ENCODE results near the gene USP4. TPM values are rescaled to one million over a fixed set of nuclear protein-coding genes. Genes with fewer than 3 reads are reported as not detected.

USP4 gene
- total and polyA plus RNA-seq, 4 donors: 12.5 to 17.7 (median 14.9) TPM

- Histone ChIP-seq H3K4me1 (ENCODE audit: control insufficient read depth in 4 of 4, insufficient read depth in 4 of 4, low read length in 3 of 4) (peaks cover 1 to 24% (median 17%) of the 10 kb centered on the region in 4 donors), H3K27ac (ENCODE audit: low read depth in 1 of 2, low read length in 2 of 2) (peak overlapping the region; percentile 90 to 93), H3K9ac (ENCODE audit: low read depth in 1 of 2, low read length in 2 of 2) (peak overlapping the region in 1 of 2 donors; percentile 6), H3K36me3 (ENCODE audit: control insufficient read depth in 4 of 4, insufficient read depth in 3 of 4, low read depth in 1 of 4, low read length in 3 of 4) (peaks cover 13 to 37% (median 23%) of the 10 kb centered on the region in 4 donors), H3K4me3 (ENCODE audit: low read depth in 1 of 3, low read length in 3 of 3) (peak overlapping the region; percentile 54 to 86 (median 79)), H3K9me3 (ENCODE audit: control insufficient read depth in 4 of 4, low read length in 3 of 4) (no peaks in the 10 kb centered on the region), H3K27me3 (ENCODE audit: control insufficient read depth in 4 of 4, insufficient read depth in 4 of 4, low read length in 3 of 4) (no peaks in the 10 kb centered on the region)
- DNase-seq (ENCODE audit: low spot score): no peak
- TF ChIP-seq REST (IDR thresholded peaks at IDR 0.05): no peak
- no peak for TF ChIP-seq FOXA1 (IDR thresholded peaks at IDR 0.05)
- no peak for TF ChIP-seq EGR1 (IDR thresholded peaks at IDR 0.05; ENCODE audit: low read depth in 2 of 2)
- no peak for TF ChIP-seq MAX (IDR thresholded peaks at IDR 0.05)
- TF ChIP-seq SP1 (IDR thresholded peaks at IDR 0.05): no peak
- TF ChIP-seq NR2F2 (IDR thresholded peaks at IDR 0.05): peak; percentile 7
- TF ChIP-seq JUND (IDR thresholded peaks at IDR 0.05): no peak
- 21% methylated on average over 3 of the region's 3 CpGs for WGBS
Measured at GRCh38 chr3:49358884-49359225, 19.0 kb upstream of the USP4 start.

GRCh38 chr3:49358217-49358883 lies 18.5 kb upstream of the USP4 start, which contains the start of gene GPX1:
GPX1 (minus strand) TSS chr3:49358353; CDS start chr3:49358278, 75 bp downstream.
- Histone ChIP-seq H3K27me3 (ENCODE audit: control insufficient read depth in 4 of 4, insufficient read depth in 4 of 4, low read length in 3 of 4) (no peaks in the 10 kb centered on the region), H3K4me1 (ENCODE audit: control insufficient read depth in 4 of 4, insufficient read depth in 4 of 4, low read length in 3 of 4) (peaks cover 1 to 24% (median 17%) of the 10 kb centered on the region in 4 donors), H3K36me3 (ENCODE audit: control insufficient read depth in 4 of 4, insufficient read depth in 3 of 4, low read depth in 1 of 4, low read length in 3 of 4) (peaks cover 13 to 32% (median 22%) of the 10 kb centered on the region in 4 donors), H3K9ac (ENCODE audit: low read depth in 1 of 2, low read length in 2 of 2) (peak within 1 kb of the TSS; percentile 75 to 89), H3K9me3 (ENCODE audit: control insufficient read depth in 4 of 4, low read length in 3 of 4) (no peaks in the 10 kb centered on the region), H3K4me3 (ENCODE audit: low read depth in 1 of 3, low read length in 3 of 3) (peak within 1 kb of the TSS; percentile 79 to 96 (median 86)), H3K27ac (ENCODE audit: low read depth in 1 of 2, low read length in 2 of 2) (peak within 1 kb of the TSS; percentile 90 to 93)
- TF ChIP-seq TAF1 (conservative IDR thresholded peaks at IDR 0.05): peak; percentile 80
- TF ChIP-seq EGR1 (IDR thresholded peaks at IDR 0.05; ENCODE audit: low read depth in 2 of 2): peak; percentile 16 to 53
- peak; percentile 85 for TF ChIP-seq REST (IDR thresholded peaks at IDR 0.05)
- no peak for TF ChIP-seq NR2F2 (IDR thresholded peaks at IDR 0.05)
- TF ChIP-seq YY1 (IDR thresholded peaks at IDR 0.05): peak; percentile 66
- no peak for TF ChIP-seq JUND (IDR thresholded peaks at IDR 0.05)
- TF ChIP-seq FOXA2 (IDR thresholded peaks at IDR 0.05): no peak
- peak; percentile 25 to 26 for TF ChIP-seq RXRA (IDR thresholded peaks at IDR 0.05)
- TF ChIP-seq CTCF (IDR thresholded peaks at IDR 0.05; ENCODE audit: low read depth, low read length, missing input control): no peak
- TF ChIP-seq HNF4G (IDR thresholded peaks at IDR 0.05): no peak
- no peak for TF ChIP-seq FOXA1 (IDR thresholded peaks at IDR 0.05)
- TF ChIP-seq MAX (IDR thresholded peaks at IDR 0.05): peak; percentile 96
- peak; percentile 31 to 44 for TF ChIP-seq RAD21 (IDR thresholded peaks at IDR 0.05)
- peak; percentile 55 for TF ChIP-seq SP1 (IDR thresholded peaks at IDR 0.05)
- no peak for TF ChIP-seq ZBTB33 (IDR thresholded peaks at IDR 0.05)
- peak; percentile 16 to 28 for TF ChIP-seq HNF4A (conservative IDR thresholded peaks at IDR 0.05)
- no peak for TF ChIP-seq ATF3 (IDR thresholded peaks at IDR 0.05)
- TF ChIP-seq GABPA (IDR thresholded peaks at IDR 0.05 in 1 of 2, conservative IDR thresholded peaks at IDR 0.05 in 1 of 2): peak; percentile 62 to 89
- 1% methylated on average over 46 of the region's 46 CpGs for WGBS
- peak; percentile 86 for DNase-seq (ENCODE audit: low spot score)

Measured in liver (tissue), 9 donors.